ENCODE results near the gene ADAMTS6.
"Not testable (repeated sequence)": the region's sequence is repeated elsewhere in the genome, so short reads cannot be mapped to it uniquely, and the experiment has no call there.

Gene ADAMTS6

DNA sequence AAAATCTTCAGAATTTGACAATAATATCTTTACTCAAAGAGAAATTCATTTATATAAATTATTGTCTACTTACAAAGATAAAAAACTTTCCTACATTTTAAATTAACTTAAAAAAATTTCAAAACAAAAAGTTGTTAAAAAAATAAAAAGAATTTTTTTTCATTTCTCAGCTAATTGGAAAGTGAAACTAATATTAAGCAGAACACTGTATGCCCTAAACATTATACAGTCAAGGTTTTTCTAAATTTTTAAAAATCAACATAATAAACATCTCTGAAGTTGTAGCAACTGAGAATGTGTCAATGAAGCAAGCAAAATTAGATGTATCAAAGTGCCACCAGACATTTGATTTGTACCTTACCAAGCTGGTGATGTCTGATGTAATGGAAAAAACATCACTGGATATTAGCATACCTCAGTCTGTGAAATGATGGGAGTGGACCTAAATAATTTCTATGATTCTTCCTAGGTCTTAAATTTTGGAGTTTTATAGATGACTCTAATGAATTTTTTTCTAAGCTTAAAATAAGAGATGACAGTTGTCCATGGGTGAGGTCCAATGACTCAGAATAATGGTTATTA lies 290.1 kb downstream of the ADAMTS6 start:
- DNase-seq: no peak

GRCh38 chr5:65190328-65191053 lies 291.2 kb downstream of the ADAMTS6 start:
- no peak for DNase-seq

GRCh38 chr5:65186646-65187227 lies 295.0 kb downstream of the ADAMTS6 start:
- DNase-seq: no peak

DNA sequence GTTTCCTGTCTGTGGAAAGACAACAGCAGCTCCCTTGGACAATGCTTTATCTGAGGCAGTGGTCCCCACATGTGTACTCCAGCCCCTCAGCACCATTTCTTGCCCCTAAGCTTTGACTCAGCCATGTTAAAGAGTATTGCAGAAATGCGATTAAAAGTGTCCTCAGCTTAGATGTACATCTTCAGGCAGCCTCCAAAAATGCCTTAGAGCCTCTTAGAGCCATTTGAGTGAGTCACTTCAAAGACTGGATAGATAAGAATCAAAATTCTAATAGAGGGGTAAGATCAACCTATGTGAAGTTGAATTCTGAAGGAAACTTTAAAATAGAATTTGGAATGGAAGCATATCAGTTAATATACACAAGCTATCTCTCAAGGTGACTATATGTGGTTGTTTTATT lies 296.3 kb downstream of the ADAMTS6 start:
- DNase-seq: no peak

GRCh38 chr5:65184780-65185179 lies 296.9 kb downstream of the ADAMTS6 start:
- no peak for DNase-seq

- DNase-seq: not testable (repeated sequence)
Measured at GRCh38 chr5:65174231-65174630, 307.5 kb downstream of the ADAMTS6 start.

- DNase-seq: no peak
Measured at GRCh38 chr5:65173130-65173525, 308.6 kb downstream of the ADAMTS6 start.

GRCh38 chr5:65172486-65173129 lies 309.1 kb downstream of the ADAMTS6 start:
- DNase-seq: no peak

DNA sequence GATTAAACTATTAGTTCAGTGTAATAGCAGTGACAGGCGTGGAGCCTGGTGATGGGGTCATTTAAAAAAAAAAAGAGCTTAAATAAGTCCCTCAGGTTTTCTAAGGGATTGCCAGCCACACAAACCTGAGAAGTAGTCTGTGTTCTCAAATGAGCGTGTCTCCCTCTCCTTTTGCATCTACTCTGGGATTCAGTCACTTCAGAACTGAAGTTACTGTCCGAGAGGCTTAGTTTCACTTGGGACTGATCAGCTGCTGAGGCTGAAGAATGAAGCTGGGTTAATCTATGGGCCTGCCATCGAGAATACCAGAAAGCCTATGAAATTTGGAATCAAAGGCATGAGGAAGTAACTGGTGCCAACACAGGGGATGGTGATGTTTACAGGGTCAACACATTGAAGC lies 310.1 kb downstream of the ADAMTS6 start:
- no peak for DNase-seq

GRCh38 chr5:65163698-65164097 lies 318.0 kb downstream of the ADAMTS6 start:
- no peak for DNase-seq

DNA sequence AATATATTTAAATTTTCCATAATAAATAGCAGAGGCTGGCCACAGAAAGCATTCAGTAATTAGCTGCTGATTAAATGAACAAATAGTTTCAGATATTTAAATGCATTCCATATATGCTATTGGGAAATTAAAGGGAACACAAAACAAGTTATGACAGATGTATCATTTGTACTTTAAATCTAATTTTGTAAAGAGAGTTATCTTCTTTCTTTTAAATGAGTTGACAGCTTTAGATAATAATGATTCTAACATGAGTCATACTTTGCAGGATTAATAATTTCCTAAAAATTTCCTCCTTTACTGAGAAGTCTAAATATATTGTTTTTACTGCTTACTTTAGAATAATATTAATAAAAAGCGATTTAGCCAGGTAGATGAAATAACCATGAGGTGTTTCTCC lies 320.1 kb downstream of the ADAMTS6 start:
- no peak for DNase-seq

- no peak for DNase-seq
Measured at GRCh38 chr5:65157906-65158603, 323.7 kb downstream of the ADAMTS6 start.

DNA sequence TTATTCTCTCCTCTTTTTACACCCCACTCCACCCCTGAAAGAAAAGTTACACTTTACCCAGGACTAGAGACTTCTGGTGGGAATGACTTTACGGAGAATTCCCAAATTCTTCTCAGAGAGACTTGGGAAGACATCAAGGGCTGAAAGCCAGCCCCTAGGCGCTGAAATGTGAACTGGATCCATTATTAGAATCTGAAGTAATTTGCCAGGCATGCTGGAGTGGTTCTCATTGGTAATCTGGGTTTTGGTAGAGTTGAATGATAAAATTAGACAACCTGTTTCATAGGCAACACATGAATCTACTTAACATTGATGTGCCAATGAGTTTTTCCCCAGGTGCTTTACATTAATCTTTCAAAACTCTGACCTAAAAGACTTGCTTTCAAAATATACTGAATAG lies 324.8 kb downstream of the ADAMTS6 start:
- no peak for DNase-seq

- DNase-seq: no peak
Measured at GRCh38 chr5:65152131-65152530, 329.6 kb downstream of the ADAMTS6 start.

DNA sequence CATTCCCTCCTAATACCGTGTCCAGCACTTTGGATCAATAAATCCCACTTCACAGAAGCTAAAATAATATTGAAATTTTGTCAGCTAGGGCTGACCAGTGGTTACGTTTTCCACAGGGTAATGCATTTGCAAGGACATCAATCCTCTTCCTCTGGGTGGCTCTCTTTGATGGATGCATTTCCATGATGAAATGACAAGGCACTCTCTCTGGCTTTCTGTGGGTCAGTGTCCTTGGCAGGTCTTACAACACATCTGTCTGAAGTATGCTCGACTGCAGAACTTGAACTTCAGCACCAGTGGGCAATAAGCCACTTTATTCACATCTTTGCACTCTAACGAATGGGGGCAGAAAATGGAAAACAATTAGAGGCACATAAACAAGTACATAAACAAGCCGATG lies 330.1 kb downstream of the ADAMTS6 start:
- no peak for DNase-seq

DNA sequence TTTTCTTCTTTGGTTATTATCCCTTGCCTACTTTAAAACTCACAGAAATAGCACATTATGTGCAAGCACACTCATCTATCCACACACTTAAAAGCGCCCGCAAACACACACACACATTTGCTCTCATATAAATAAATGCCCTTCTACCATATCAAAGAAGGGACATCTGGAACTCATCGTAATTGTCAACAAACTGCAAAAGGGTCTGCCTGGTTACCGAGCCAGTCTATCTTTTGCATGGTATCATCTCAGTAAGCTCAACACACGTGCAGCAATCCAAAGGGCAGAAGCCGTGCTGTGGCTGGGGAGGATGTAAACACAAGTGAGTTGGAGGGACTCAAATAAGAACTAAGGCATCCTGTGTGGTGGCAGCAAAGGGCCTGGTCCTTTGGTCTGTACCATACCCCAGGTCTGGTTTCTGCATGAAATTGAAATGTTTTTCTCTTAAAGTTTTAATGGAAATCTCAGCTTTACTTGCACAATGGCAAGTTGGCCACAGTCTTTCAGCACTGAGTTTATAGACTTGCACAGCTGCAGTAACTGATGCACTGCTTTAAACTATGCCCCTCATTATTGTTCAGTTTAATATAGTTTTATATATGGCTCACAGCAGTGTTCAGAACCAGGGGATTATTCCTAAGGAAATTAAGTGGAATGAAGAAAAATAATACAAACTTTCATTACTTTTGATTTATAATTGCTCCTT lies 331.0 kb downstream of the ADAMTS6 start:
- DNase-seq: no peak

GRCh38 chr5:65149827-65150226 lies 331.9 kb downstream of the ADAMTS6 start:
- DNase-seq: no peak

DNA sequence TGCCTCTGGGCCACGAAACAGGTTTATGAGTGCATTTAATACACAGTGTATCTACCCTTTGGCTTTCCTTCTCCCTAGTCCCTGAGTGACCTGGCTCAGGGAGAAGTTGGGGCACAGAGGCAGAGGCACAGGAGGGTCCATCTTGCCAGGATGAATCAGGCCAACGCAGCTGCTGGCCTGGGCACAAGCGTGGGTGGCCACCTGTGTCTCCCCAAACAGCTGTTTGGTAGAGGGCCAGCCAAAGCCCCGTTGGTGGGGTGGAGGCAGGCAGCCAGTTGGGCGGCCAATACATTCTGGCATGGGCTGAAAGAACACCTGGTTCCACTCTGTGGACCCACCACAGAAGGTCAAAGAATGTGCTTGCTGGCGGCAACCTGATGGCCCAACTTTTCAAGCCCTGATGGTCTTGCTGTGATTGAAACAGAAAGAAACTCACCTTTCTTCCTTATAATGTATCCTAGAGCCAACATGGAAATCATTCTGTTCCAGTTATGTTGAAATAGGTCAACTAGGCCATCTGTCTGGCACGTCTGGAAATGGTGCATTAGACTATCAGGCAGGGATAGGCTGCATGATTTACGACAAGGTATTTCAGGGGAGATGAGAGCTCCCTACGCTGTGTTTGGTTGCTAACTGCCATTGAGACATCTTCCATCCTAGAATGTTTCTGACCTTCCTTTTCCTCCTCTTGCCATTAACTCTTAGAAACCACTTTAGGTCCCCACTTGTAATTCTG lies 337.4 kb downstream of the ADAMTS6 start:
- no peak for DNase-seq

GRCh38 chr5:65142511-65143011 lies 339.2 kb downstream of the ADAMTS6 start:
- no peak for DNase-seq

DNA sequence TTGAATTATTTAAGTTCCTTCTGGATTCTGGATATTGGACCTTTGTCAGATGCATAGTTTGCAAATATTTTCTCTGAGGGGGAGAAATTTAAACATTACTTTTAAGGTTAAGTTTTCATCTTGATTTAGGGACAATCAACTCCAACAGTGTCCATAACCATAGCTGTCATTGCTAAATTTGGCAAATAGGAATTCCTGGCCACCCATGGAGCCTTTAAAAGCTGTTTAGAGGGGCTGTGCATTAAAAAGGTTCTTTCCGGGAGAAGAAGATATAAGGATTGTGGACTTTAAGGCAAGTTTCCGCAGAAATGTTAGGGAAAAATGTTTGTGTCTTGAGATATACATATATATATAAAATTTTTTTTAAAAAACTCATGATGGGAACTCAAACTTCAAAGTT lies 339.7 kb downstream of the ADAMTS6 start:
- DNase-seq: no peak

DNA sequence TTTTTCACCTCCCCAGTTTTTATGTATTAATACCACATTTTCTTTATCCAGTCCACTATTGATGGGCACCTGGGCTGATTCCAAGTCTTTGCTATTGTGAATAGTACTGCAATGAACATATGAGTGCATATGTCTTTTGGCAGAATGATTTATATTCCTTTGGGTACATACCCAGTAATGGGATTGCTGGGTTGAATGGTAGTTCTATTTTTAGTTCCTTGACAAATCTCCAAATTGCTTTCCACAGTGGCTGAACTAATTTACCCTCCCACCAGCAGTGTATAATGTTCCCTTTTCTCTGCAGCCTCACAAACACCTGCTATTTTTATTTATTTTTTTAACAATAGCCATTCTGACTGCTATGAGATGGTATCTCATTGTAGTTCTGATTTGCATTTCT lies 340.2 kb downstream of the ADAMTS6 start:
- no peak for DNase-seq

Measured in C1 segment of cervical spinal cord (tissue), 14 donors.